Kasumi-1 (cell line): ENCODE data around the gene FBXW9.
A peak's percentile ranks its signal among the peaks of the same experiment; 100 is the strongest.
"Not testable (repeated sequence)": the region's sequence is repeated elsewhere in the genome, so short reads cannot be mapped to it uniquely, and the experiment has no call there.

Experiments
- DNase-seq, 2 experiments: peaks; one replicate each; lab custom pipeline; 2025; lab: John Stamatoyannopoulos, UW

FBXW9 gene

DNA sequence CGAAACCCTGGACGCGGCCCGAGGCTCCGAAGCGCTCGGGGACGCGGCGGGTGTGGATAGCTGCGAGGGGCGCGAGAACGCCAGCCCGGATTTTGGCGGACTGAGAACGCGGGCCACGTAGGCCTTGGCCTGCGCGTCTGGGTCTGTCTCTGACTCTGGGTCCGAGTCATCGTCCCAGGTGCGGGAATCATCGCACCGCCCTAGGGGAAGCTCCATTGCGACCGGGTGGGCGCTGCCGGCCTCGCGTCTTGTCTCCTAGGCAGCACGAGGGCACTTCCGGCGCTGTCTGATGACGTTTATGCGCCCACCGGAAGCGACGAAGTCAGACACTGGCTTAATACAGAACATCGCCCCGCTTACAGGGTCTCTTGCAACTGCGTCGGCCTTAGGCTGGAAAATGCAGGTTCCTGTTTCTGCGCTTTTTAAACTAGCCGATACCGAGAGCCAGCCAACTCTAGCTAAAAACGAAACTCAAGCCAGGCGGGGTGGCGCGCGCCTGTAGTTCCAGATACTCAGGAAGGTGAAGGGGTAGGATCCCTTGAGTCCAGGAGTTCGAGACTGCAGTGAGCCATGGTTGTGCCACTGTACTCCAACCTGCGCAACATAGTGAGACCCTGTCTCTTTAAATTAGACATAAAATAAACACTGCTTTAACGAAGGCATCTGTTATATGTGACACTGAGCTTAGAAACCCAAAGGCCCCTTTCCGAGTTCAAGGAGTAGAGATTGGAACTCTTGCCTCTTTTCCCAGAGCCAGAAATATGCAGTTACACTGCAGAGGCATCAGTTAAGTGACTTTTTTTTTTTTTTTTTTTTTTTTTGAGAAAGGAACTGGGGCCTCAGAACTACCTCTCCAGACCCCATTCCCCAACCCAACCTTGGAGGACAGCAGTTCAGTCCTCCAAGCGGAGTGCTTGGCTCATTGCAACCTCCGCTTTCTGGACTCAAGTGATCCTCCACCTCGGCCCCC lies at the start of gene FBXW9:
Gene FBXW9, minus strand, starts transcription at position 266 of the 970 bp plus-strand sequence. Its CDS starts 50 bp downstream, at position 216.
- peak; percentile 88 to 89 for DNase-seq

DNA sequence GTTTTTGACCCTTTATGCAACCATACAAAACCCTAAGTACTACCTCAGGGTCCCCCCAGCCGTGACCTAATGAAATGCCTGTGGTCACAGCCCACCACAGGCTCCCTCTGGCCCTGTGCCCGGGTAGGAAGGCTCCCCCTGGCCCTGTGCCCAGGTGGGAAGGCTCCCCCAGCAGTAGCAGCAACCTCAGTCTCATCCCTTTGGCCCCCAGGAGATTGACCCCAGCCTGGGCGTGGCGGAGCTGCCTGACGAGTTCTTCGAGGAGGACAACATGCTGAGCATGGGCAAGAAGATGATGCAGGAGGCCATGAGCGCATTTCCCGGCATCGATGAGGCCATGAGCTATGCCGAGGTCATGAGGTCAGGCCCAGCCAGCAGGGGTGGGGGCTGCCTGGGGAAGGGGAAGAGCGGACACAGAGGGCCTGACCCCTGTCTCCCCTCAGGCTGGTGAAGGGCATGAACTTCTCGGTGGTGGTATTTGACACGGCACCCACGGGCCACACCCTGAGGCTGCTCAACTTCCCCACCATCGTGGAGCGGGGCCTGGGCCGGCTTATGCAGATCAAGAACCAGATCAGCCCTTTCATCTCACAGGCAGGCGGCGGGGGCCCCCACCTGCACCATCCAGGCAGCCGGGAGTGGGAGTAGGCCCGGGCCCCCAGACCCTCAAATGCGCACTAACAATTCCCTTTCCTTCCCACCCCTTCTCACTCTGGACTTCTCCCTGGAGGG lies 48.9 kb upstream of the FBXW9 start:
- DNase-seq = no peak

DNA sequence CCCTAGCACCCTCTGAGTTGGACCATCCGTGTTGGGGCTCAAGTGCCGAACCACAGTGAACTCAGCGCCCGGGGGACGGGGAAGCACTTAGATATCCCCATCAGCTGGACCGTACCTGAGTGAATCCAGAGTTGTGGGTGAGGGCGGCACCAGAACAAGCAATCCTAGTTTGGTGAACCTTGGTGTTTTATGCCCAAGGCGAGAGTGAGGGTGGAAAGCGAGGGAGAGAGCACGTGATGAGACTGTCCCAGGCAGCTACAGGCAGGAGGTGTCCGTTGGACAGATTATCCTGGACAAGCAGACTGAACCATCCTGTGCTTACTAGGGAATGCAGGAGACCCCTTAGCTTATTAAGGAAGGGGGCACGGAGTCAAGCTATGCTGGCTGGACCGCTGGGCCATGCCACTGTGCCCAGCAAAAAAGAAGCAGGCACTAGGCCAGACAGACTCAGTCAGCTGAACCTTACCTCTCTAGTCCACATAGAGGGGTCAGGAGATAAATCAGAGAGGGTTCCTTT lies 41.5 kb upstream of the FBXW9 start:
- no peak for DNase-seq

DNA sequence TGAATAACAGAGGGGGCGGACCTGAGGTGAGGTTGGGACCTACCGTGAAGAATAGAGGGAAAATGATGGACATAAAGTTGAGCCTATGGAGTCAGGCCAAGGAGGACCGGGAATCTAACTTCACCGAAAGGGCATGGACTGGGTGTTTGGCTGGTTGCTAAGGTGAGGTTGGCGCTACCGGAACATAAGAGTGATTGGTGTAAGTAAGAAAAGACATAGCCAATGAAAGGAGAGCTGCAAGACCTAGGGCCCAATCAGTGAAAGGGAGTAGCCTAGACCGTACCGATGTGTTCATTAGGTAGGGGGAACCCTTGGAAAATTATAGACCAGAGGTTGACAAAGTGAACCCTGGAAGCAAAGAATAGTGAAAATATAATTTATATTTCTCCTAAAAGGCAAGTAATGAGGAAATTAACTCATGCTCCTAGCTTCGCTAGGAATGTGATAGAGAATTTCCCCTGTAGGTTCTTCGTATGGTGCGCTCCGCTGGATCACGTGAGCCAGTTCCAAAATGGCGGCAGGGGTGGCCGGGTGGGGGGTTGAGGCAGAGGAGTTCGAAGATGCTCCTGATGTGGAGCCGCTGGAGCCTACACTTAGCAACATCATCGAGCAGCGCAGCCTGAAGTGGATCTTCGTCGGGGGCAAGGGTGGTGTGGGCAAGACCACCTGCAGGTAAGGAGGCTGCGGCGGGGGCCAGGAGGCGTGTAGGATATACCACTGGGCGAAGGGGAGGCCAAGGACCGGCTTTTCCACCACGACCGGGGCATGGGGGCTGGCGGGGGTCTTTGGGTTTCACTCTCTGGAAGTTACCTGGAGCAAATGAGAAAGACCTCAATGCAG lies 40.8 kb upstream of the FBXW9 start, which contains the start of gene GET3:
Gene GET3, plus strand, starts transcription at position 503 of the 840 bp plus-strand sequence. Its CDS starts 9 bp downstream, at position 512.
- DNase-seq = peak; percentile 99 to 100

DNA sequence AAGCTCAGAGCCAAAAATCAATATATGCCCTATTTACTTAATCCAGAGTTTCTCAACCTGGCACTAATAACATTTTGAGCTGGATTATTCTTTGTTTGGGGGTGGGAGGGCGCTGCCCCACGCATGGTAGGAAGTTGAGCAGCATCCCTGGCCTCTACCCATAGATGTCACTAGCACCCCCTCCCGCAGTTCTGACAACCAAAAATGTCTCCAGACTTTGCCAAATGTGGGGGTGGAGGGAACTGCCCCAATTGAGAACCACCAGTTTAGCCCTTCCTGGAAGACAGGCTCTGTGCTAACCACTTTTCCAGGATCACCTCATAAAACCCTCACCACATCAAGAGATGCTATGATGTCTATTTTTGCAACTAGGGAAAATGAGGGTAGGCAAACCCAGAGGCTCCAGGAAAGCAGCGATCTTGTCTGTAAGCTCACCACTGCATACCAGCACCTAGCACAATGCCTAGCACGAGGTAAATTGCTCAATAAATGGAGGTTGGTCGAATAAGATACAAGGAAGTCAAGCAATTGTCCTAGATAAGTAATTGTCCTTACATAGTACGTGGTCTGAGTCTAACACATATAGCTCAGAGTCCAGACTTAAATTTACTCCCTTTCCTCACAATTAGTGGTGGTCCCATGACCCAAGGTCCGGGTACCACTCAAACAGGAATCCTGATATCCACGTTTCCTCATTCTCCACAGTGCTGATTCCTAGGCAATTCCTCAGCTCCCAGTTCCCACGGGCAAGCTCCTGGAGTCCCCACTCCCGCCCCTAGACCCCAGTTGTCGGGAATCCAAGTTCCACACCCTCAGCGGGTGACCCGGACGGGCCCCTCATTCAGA lies 37.2 kb upstream of the FBXW9 start:
- DNase-seq = peak; percentile 73 to 82

DNA sequence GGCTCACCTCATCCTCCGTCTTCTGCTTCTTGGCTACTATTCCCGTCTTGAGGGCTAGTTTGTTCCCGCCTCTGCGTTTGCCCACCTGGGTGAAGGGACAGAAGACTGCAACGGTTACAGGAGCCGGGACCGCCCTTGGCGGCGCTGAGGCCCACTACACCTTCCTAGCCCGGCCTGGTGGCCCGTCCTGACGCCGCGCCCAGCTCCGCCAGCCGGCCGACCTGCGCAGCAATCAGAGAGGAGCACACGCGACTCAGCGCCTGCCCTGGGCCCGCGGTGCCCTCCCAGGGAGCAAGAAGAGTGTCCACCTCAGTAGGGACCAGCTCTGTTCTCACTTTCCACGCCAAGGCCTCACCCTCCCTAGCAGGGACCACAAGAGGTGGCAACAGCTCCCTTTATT lies 34.9 kb upstream of the FBXW9 start:
- DNase-seq = no peak

DNA sequence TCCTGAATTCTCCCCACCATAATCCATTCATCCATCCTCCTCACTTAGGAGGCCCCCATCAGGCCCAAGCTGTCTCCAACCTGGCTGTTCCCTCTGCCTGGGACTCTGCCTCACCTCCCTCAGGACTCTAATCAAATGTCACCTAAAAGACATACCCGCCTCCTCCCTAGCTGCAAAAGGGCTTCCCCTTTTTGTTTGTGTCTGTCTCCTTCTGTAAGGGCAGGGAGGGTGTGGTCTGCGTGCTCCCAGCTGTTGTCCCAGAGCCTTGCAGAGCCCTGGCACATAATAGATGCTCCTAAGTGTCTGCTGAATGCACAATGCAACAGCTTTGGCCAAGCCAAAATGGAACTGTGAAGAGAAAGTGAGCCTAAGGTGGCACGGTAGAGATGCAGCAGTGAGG lies 33.6 kb upstream of the FBXW9 start:
- DNase-seq = peak; percentile 44 to 49

DNA sequence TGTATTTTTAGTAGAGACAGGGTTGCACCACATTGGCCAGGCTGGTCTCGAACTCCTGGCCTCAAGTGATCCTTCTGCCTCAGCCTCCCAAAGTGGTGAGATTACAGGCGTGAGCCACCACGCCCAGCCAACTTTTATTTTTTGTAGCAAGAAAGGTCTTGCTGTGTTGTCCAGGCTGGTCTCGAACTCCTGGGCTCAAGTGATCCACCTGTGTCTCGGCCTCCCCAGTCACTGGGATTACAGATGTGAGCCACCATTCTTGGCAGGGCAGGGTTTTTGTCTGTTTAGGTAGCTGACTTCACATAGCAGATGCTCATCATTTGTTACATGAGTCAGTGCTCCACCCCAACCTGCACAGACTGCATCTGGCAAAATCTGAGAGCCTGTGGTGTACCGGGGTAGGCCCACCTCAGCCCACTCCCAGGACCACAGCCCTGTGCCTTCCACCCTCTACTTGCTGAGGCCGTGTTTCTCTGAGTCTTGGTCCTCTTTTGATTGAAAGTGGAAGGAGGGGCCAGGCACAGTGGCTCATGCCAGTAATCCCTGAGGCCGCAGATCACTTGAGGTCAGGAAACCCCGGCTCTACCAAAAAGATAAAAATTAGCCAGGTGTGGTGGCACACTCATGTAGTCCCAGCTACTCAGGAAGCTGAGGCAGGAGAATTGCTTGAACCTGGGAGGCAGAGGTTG lies 31.5 kb upstream of the FBXW9 start:
- DNase-seq = no peak

DNA sequence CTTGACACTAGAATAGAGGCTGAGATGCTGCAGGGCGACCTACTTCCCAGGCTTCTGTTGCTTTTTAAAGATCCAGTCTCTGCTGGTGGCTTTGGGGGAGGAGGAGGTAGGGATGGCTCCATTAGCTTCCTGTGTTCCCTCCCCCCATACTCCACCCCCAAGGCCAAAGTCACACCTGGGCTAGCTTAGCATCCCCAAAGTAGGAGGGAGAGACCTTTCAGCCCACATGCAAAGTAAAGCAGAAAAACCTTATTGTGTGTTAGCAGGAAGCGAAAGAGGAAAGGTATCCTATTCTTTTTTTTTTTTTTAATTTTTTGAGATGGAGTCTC lies 30.5 kb upstream of the FBXW9 start:
- no peak for DNase-seq

DNA sequence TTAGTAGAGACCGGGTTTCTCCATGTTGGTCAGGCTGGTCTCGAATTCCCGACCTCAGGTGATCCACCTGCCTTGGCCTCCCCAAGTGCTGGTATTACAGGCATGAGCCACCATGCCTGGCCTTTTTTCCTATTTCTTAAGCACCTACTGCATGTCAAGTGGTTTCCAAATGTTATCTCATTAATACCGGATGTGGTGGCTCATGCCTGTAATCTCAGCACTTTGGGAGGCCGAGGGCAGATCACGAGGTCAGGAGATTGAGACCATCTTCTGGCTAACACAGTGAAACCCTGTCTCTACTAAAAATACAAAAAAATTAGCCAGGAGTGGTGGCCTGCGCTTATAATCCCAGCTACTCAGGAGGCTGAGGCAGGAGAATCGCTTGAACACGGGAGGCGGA lies 29.2 kb upstream of the FBXW9 start:
- DNase-seq = not testable (repeated sequence)

DNA sequence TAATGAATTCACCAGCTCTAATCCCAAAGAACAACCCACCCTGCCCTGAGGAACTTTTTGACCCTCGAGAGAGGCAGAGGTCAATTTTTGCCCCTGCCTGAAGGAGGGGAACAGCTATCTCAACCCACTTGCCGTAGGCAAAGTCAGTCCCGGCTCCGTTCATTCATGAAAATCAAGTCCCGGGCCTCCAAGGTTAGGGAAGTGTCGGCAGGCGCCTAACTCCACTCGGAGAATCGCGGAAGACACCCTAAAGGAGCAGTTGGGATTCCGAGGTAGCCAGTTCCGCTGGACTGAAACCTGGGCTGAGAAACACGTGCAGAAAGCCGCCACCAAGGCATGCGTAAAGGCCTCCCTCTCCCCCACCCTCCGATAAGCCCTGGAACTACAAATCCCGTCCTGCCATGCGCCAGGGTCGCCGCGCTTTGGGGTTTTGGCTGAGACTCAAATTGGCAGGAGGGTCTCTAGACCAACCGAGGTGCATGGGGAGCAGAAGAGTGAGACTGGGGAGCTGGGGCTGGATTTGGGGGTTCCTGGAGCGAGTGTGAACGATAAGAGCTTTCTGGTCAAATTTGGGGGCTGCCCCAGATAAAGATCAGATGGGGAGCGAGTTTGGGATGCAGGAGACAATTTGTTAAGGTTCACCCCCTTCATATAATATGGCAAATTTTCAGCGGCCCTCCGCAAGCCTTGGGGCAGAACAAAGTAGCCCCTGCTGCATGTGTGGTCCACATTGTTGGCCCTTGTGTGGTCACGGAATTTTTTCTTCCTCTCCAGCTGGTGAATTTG lies 27.4 kb upstream of the FBXW9 start, which contains the start of gene TNPO2:
Gene TNPO2, minus strand, starts transcription at position 292 of the 786 bp plus-strand sequence. CDS start 2,955 bp downstream, outside the sequence.
- DNase-seq = peak; percentile 87 to 88

DNA sequence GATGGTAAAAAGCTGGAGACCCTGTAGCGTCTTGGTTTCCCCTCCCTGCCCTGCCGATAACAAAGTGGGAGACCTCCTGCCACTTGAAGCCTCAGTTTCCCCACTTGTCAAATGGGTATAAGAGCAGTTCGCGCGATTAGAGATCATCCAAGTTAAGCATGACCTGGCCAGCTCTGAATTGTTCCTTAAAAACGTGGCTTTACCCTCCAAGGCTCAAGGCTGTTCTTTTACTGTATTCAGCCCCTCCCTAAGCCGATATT lies 26.9 kb upstream of the FBXW9 start:
- DNase-seq = peak; percentile 20 to 36

DNA sequence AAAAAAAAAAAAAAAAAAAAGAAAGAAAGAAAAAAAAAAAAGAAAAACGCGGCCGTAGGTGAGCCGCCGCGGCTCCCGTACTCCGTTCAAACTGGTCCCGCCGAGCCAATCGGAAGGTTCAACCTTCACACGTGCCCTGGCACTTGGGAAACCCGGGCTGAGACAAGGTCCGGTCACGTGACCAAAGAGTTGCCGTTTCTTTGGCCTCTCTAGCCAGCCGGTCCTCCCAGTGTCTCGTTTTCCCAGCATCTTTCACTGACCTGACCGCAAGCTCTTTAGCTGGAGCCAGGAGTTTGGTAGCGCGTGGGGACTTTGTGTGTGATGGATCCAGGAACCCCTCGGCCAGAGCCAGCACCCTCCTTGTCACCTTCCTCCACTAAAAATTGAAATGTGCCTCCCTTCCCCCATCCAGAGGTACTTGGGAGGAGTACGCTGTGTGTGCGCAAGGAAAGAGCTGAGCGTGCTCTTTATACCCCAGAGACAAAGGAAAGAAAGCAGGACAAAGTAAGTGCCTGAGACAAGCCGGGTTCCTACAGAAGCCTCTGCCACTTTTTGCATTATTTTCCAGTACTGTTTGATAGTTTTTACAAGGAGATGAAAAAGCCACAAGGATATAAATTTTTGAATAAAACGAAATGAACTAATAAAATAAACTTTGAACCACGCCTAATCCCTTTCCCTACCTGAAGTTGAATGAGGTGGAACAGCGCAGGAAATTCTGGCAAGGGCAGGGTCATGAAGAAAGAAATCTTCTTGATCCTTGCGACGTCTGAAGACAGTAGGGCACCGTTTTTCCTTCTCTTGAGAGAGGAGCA lies 26.3 kb upstream of the FBXW9 start:
- DNase-seq = peak; percentile 97 to 99

DNA sequence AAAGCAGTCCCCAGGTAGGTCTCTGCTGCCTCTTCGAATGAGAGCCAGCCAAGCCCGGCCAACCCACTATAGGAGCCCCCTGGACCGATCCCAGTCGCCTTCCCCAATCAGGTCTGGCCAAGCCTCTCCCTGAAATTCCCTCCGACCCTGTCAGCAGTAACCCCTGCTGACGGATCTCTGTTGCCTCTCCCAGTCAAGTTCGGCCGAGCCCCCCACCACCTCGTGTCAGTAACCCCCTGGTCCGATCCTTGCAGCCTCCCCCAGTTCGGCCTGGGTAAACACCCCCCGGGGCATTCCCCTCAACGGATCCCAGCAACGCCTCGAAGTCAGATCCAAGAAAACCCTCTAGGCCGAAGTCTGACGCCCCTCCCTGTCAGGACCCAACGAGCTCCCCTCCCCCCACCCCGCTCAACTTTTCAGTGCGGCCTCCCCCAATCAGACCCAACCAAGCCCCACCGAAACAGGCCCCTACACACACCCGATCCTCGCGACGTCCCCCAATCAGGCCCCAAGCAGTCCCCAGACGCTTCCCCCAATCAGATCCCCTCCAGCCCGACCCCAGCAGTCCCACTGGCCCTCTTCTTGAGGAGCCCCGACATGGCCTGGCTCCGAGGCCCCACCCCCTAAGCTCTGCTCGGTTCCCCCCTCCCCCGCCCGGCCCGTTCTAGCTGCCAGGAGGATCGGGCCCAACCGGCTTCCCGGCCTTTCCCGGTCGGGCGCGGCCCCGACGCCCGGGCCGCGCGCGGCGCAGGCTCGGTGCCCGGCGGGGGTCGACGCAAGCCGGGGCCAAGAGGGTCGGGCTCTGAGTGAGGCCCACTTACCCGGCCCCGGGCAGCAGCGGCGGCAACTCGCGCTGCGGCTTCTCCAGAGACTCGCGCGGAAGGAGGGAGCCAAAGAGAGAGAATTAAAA lies 25.5 kb upstream of the FBXW9 start:
- DNase-seq = peak; percentile 40 to 42

DNA sequence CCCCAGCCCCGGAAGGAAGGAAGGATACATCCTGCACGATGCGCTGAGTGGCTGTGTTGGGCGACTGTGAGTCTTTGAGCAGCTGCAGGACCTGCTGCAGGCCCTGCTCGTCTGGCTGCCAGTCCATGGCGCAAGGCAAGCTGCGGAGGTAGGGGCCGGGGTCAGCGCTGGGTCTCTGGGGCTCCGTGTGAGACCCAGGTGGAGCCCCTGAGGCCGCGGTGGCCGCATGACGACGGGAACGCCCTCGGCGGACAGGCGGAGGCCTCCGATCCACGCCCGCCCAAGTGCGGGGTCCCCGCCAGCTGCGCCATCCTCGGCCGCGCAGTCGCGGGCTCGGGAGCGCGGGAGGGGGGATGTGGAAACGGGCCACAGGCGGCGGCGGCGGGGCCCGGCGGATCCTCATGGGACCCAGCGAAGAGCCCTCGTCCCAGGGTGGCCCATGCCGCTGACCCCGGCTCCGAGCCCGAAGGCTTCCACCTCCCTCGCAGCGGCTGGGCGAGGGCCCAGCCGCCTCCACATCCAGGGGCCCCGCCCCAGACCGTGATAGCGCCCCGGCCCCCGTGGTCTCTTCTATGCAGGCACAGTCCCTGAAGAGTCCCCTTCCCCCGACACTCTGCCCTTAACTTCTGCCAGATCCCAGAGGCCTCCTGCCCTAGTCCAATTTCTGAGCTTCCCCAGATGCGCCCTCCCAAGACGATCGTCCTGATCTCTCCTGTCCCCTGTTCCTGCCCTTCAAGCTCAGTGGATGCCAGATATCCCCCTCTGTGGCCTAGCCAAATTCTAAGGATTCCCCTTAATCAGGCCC lies 24.6 kb upstream of the FBXW9 start:
- peak; percentile 9 to 30 for DNase-seq

DNA sequence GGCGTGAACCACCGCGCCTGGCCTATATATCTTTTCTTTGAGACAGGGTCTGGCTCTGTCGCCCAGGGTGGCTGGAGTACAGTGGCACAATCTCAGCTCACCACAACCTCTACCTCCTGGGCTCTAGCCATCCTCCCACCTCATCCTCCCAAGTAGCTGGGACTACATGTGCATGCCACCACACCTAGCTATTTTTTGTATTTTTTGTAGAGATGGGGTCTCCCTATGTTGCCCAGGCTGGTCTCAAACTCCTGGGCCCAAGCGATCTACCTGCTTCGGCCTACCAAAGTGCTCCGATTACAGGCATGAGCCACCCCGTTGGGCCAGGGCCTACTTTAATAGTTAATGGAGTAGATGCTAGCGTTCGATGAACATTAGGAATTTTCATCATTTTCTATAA lies 23.9 kb upstream of the FBXW9 start:
- no peak for DNase-seq

DNA sequence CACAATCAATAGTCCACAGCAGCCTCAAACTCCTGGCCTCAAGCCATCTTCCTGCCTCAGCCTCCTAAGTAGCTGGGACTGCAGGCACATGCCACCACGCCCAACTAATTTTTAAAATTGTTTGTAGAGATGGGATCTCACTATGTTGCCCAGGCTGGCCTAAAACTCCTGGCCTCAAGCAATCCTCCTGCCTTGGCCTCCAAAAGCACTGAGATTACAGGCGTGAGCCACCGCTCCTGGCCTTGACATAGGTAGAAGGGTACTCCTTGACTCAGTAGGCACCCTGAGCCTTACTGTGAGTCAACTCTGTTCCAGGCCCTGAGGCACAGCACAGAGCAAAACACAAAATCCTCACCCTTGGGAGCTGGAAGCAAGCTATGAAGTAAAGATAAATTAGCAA lies 19.5 kb upstream of the FBXW9 start:
- no peak for DNase-seq
